Nephron progenitor cell (in vitro differentiated cells): Measurements from ENCODE around the gene C6orf89.
"Not testable (repeated sequence)": the region's sequence is repeated elsewhere in the genome, so short reads cannot be mapped to it uniquely, and the experiment has no call there.

Experiments used
- DNase-seq: peaks from one replicate; pipeline ENCODE4 v3.0.0; 2021
- H3K27ac Mint-ChIP-seq: 2 replicates; pipeline ENCODE4 v1.8.0; 2021; ENCODE audit warnings: mild to moderate bottlenecking, moderate library complexity, mixed read lengths
- H3K27me3 Mint-ChIP-seq: 2 replicates; pipeline ENCODE4 v1.8.0; 2021; ENCODE audit warnings: mild to moderate bottlenecking, low read depth, mixed read lengths; ENCODE audit not compliant: poor library complexity
- H3K36me3 Mint-ChIP-seq: 2 replicates; pipeline ENCODE4 v1.8.0; 2021; ENCODE audit warnings: low read depth, mixed read lengths
- H3K4me1 Mint-ChIP-seq: 2 replicates; pipeline ENCODE4 v1.8.0; 2021; ENCODE audit warnings: mixed read lengths
- H3K4me3 Mint-ChIP-seq: 2 replicates; pipeline ENCODE4 v1.8.0; 2021; ENCODE audit warnings: mild to moderate bottlenecking, moderate library complexity, mixed read lengths
- H3K9me3 Mint-ChIP-seq: 2 replicates; pipeline ENCODE4 v1.8.0; 2021; ENCODE audit warnings: mild to moderate bottlenecking, moderate library complexity, mixed read lengths
- TF ChIP-seq, protein P1 (sequence below): fragments of 200-600 bp; sonication (generic); IDR thresholded peaks from 2 replicates; pipeline ENCODE4 v1.5.0; 2021; ENCODE audit warnings: antibody characterized with exemption

C6orf89 gene

DNA sequence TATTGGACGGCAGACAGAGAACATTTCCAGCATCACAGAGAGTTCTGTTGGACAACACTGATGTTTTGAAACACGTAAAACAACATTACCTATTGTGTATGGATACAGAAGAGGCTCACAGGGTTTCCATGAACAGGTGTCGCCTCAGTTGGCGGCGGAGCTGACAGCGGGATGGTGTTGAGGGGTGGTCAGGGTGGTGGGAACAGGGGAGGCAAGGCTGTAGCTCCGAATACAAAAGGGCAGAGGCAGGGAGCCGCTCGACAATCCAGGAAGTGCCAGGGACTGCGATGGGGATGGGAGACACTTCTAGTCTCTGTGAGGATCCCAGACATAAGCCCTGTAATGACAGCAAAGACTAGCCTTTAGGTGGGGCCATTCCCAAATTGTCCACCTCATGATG lies 54.3 kb downstream of the C6orf89 start:
- Mint-ChIP-seq H3K4me1 (peaks cover 7% of the 10 kb centered on the region), H3K36me3 (no peaks in the 10 kb centered on the region), H3K27me3 (peaks cover 40% of the 10 kb centered on the region), H3K9me3 (peaks cover 22% of the 10 kb centered on the region), H3K4me3 (no peak overlapping the region), H3K27ac (no peak overlapping the region)
- TF ChIP-seq, protein P1, sequence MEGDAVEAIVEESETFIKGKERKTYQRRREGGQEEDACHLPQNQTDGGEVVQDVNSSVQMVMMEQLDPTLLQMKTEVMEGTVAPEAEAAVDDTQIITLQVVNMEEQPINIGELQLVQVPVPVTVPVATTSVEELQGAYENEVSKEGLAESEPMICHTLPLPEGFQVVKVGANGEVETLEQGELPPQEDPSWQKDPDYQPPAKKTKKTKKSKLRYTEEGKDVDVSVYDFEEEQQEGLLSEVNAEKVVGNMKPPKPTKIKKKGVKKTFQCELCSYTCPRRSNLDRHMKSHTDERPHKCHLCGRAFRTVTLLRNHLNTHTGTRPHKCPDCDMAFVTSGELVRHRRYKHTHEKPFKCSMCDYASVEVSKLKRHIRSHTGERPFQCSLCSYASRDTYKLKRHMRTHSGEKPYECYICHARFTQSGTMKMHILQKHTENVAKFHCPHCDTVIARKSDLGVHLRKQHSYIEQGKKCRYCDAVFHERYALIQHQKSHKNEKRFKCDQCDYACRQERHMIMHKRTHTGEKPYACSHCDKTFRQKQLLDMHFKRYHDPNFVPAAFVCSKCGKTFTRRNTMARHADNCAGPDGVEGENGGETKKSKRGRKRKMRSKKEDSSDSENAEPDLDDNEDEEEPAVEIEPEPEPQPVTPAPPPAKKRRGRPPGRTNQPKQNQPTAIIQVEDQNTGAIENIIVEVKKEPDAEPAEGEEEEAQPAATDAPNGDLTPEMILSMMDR = no peak
- no peak for DNase-seq

- Mint-ChIP-seq H3K9me3 (peaks cover 22% of the 10 kb centered on the region), H3K27me3 (peaks cover 43% of the 10 kb centered on the region)
- H3K4me3 Mint-ChIP-seq, H3K27ac Mint-ChIP-seq, H3K4me1 Mint-ChIP-seq, H3K36me3 Mint-ChIP-seq, DNase-seq: not testable (repeated sequence)
Measured at GRCh38 chr6:36941561-36941960, 55.8 kb downstream of the C6orf89 start.

DNA sequence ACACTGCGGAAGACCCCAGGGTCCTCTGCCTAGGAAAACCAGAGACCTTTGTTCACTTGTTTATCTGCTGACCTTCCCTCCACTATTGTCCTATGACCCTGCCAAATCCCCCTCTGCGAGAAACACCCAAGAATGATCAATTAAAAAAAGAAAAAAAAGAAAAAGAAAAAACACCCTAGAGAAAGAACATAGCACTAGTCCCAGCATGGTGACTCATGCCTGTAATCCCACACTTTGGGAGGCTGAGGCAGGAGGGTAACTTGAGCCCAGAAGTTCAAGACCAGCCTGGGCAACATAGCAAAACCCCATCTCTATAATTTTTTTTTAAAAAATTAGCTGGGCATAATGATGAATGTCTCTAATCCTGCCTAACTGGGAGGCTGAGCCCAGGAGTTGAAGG lies 56.6 kb downstream of the C6orf89 start:
- not testable (repeated sequence) for H3K27ac Mint-ChIP-seq, H3K36me3 Mint-ChIP-seq, DNase-seq, H3K4me3 Mint-ChIP-seq, H3K4me1 Mint-ChIP-seq
- Mint-ChIP-seq H3K9me3 (peaks cover 22% of the 10 kb centered on the region), H3K27me3 (peaks cover 39% of the 10 kb centered on the region)

DNA sequence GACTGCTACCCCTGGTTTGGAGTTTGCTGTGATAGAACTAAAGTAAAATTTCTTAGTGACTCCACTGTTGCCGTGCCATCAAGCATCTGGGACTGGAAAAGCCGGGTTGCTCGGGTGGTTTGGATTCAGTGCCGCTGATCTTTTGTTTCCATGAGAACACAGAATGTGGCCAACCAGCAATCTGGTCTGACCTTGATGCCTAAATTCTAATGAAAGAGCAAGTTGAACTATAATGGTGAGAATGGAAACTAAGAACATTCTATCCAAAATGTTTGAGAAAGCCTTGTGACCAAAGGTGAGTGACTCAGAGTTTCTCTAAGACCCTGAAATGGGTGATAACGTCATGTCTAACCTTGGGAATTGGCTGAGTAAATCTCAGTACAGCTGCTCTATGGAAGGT lies 58.9 kb downstream of the C6orf89 start:
- H3K36me3 Mint-ChIP-seq = no peaks in the 10 kb centered on the region
- H3K27me3 Mint-ChIP-seq = peaks cover 47% of the 10 kb centered on the region
- no peak for DNase-seq
- H3K4me3 Mint-ChIP-seq = no peak overlapping the region
- H3K4me1 Mint-ChIP-seq = no peaks in the 10 kb centered on the region
- H3K9me3 Mint-ChIP-seq = peaks cover 19% of the 10 kb centered on the region
- H3K27ac Mint-ChIP-seq = no peak overlapping the region
- TF ChIP-seq, protein P1 = no peak

GRCh38 chr6:36945301-36945700 lies 59.5 kb downstream of the C6orf89 start:
- peaks cover 46% of the 10 kb centered on the region for H3K27me3 Mint-ChIP-seq
- H3K4me1 Mint-ChIP-seq = no peaks in the 10 kb centered on the region
- no peak overlapping the region for H3K4me3 Mint-ChIP-seq
- H3K9me3 Mint-ChIP-seq = peaks cover 12% of the 10 kb centered on the region
- TF ChIP-seq, protein P1 = no peak
- no peaks in the 10 kb centered on the region for H3K36me3 Mint-ChIP-seq
- no peak overlapping the region for H3K27ac Mint-ChIP-seq
- no peak for DNase-seq

- no peaks in the 10 kb centered on the region for H3K4me1 Mint-ChIP-seq
Measured at GRCh38 chr6:36946526-36946925, 60.8 kb downstream of the C6orf89 start.

More at GRCh38 chr6:36946526-36946925, 60.8 kb downstream of the C6orf89 start:
- TF ChIP-seq, protein P1 = no peak
- Mint-ChIP-seq H3K27ac (no peak overlapping the region), H3K9me3 (peaks cover 9% of the 10 kb centered on the region), H3K36me3 (no peaks in the 10 kb centered on the region), H3K4me3 (no peak overlapping the region), H3K27me3 (peaks cover 50% of the 10 kb centered on the region)
- DNase-seq = no peak
